Activated T-cell treated with anti-CD3 and anti-CD28 coated beads, Interleukin-2, amount 50 U/mL, for 4 hours (primary cell): ENCODE data around the gene SEC16B. TPM values are rescaled to one million over a fixed set of nuclear protein-coding genes. Genes with fewer than 3 reads are reported as not detected.
A peak's percentile ranks its signal among the peaks of the same experiment; 100 is the strongest.

Source experiments
- ATAC-seq, 2 donors: fragments of 200-7000 bp; cut with Tn5 transposase; one replicate each; pipeline ENCODE4 v1.10.0; 2021
- DNase-seq: peaks from one replicate; pipeline ENCODE4 v3.0.0-alpha.2; 2020
- H3K27me3 Mint-ChIP-seq: one replicate; pipeline ENCODE4 v1.8.0; 2021; ENCODE audit warnings: low read depth, mixed read lengths
- H3K36me3 Mint-ChIP-seq: one replicate; pipeline ENCODE4 v1.8.0; 2022; ENCODE audit warnings: mixed read lengths; ENCODE audit not compliant: insufficient read depth
- H3K4me1 Mint-ChIP-seq: one replicate; pipeline ENCODE4 v1.8.0; 2021; ENCODE audit warnings: low read depth, mixed read lengths
- H3K4me3 Mint-ChIP-seq: one replicate; pipeline ENCODE4 v1.8.0; 2021; ENCODE audit warnings: mild to moderate bottlenecking, moderate library complexity, mixed read lengths
- H3K9me3 Mint-ChIP-seq: one replicate; pipeline ENCODE4 v1.8.0; 2021; ENCODE audit warnings: mixed read lengths
- total RNA-seq, 3 donors: library from RNA; stranded (reverse); gene quantifications; one replicate each; pipeline ENCODE4 v1.2.1, GENCODE V29; 2021

The SEC16B gene
- total RNA-seq, 3 donors from 2014 or later: not detected

DNA sequence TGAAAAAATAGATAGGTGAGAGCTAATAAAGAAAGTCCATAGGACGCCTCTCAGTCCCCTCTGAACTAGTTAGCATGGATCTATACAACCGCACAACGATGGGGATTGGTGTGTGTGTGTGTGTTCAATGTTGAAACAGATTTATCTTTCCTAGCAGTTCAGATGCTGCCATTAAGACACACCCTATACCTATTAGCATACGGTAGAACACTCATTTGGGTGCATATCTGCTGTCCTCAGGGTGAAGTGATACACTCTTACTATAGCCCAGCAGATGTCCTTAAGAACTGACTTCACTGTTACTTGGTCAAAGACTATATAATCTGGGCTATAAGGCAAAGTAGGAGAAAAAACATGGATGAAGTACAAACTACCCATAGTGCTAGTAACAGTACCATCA lies 4.6 kb downstream of the SEC16B start:
- no peaks in the 10 kb centered on the region for H3K4me1 Mint-ChIP-seq
- no peak overlapping the region for H3K4me3 Mint-ChIP-seq

DNA sequence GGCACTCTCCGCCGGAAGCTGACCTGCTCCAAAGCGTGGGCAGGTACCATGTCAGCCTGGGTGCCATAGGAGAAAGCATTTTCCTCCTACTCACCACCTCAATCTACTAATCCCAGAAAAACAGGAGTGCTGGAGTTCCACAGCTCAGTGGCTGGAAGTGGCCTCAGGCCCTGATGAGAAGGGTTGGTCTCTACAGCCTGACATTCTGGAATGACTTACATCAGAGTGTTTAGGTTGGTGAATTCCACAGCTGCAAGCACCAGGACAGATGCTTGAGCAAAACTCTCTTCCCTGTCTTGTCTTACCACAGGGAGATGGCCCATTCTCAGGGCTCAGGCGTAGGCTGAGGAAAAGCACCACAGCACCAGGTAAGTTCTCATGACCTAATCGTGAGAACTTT lies 5.5 kb downstream of the SEC16B start:
- ATAC-seq (no peak), DNase-seq (no peak)
- no peak overlapping the region for H3K4me3 Mint-ChIP-seq
- H3K9me3 Mint-ChIP-seq: no peaks in the 10 kb centered on the region
- no peaks in the 10 kb centered on the region for H3K27me3 Mint-ChIP-seq
- no peaks in the 10 kb centered on the region for H3K4me1 Mint-ChIP-seq
- H3K36me3 Mint-ChIP-seq: no peaks in the 10 kb centered on the region

More for the DNA sequence above, 4.6 kb downstream of the SEC16B start:
- DNase-seq (no peak), ATAC-seq (no peak)
- Mint-ChIP-seq H3K36me3 (no peaks in the 10 kb centered on the region), H3K9me3 (no peaks in the 10 kb centered on the region), H3K27me3 (no peaks in the 10 kb centered on the region)

GRCh38 chr1:177960939-177961622 lies 8.8 kb downstream of the SEC16B start:
- H3K4me1 Mint-ChIP-seq: no peaks in the 10 kb centered on the region
- H3K36me3 Mint-ChIP-seq: no peaks in the 10 kb centered on the region
- DNase-seq: no peak
- H3K4me3 Mint-ChIP-seq: no peak overlapping the region
- H3K27me3 Mint-ChIP-seq: no peaks in the 10 kb centered on the region
- no peak for ATAC-seq
- no peaks in the 10 kb centered on the region for H3K9me3 Mint-ChIP-seq

DNA sequence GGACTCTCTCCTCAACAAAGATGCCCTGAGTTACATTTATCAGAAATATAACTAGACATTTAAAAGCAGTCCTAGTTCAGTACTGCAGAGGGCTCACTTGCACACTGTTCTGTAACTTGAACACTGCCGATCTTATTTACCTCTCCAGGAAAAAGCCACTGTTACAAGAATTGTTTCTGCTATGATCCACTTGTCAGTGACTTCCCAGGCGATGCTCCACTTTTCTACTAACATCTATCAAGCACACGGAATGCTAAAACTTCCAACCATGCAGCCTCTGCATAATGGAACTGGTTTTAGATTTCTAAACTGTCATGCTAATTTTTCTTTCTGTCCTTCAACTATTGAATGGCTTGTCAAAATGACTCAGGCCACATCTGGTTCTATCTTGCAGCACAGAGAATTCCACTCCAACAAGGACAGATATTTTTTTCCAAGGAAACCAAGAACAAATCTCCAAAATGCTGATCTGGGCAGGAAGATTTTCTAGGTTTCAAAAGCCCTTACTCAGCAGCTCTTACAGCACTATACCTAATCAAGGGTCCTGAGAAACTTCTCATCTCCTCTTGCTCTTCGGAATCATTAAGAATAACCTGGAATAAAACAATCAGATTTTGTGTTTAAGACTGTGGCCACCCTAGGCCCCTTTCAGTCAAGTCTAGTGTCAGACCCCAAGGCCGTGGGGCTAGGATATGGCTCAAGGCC lies 9.9 kb downstream of the SEC16B start:
- no peak overlapping the region for H3K4me3 Mint-ChIP-seq
- no peak for DNase-seq
- no peaks in the 10 kb centered on the region for H3K9me3 Mint-ChIP-seq
- no peak for ATAC-seq
- no peaks in the 10 kb centered on the region for H3K27me3 Mint-ChIP-seq
- no peaks in the 10 kb centered on the region for H3K4me1 Mint-ChIP-seq
- no peaks in the 10 kb centered on the region for H3K36me3 Mint-ChIP-seq

DNA sequence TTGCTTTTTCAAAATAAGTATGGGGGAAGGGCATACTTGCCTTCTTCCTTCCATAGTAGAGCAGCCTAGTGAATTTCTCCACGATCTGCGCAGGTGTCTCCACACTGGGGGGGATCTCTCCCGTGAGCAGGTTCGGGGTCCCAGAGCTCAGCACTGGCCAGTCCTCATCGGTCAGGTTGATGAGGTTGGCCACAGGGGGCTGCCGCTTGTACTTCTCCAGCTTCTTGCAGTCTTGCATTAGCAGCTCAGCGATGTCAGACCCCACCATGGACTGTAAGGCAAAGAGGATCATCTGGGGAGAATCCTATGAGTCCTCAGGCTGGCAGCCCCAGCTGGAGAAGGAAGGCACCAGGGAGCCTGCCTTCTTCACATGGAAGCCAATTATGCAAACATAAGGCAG lies 11.8 kb downstream of the SEC16B start:
- no peak overlapping the region for H3K4me3 Mint-ChIP-seq
- no peaks in the 10 kb centered on the region for H3K4me1 Mint-ChIP-seq
- H3K9me3 Mint-ChIP-seq: no peaks in the 10 kb centered on the region
- DNase-seq (no peak), ATAC-seq (no peak)
- H3K36me3 Mint-ChIP-seq: no peaks in the 10 kb centered on the region
- H3K27me3 Mint-ChIP-seq: no peaks in the 10 kb centered on the region

- H3K4me1 Mint-ChIP-seq: no peaks in the 10 kb centered on the region
- H3K4me3 Mint-ChIP-seq: no peak overlapping the region
- ATAC-seq (no peak), DNase-seq (no peak)
- H3K27me3 Mint-ChIP-seq: no peaks in the 10 kb centered on the region
- H3K9me3 Mint-ChIP-seq: no peaks in the 10 kb centered on the region
- no peaks in the 10 kb centered on the region for H3K36me3 Mint-ChIP-seq
Measured at GRCh38 chr1:177954076-177954475, 15.8 kb downstream of the SEC16B start.

DNA sequence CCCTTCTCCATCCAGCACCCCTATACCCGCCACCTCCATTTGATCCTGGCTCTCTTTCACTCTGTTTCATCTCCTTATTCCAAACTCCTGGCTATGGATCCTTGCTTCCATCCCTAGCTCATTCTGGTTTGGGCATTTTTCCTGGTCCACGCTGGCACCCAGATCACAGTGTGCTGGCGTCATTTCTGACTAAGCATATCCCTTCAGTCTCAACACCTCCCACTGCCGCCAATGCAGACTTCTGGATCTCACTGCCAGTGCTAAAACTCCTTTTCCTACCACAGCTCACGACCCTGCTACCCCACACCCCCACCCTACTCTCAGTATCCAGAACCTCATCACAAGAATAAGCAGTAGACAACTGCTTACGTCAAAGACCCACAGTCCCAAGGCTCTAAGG lies 16.3 kb downstream of the SEC16B start:
- H3K27me3 Mint-ChIP-seq: no peaks in the 10 kb centered on the region
- H3K4me3 Mint-ChIP-seq: no peak overlapping the region
- H3K4me1 Mint-ChIP-seq: no peaks in the 10 kb centered on the region
- H3K36me3 Mint-ChIP-seq: no peaks in the 10 kb centered on the region
- ATAC-seq: no peak
- no peaks in the 10 kb centered on the region for H3K9me3 Mint-ChIP-seq
- DNase-seq: no peak

GRCh38 chr1:177952691-177953090 lies 17.2 kb downstream of the SEC16B start:
- no peaks in the 10 kb centered on the region for H3K36me3 Mint-ChIP-seq
- ATAC-seq: no peak
- no peak for DNase-seq
- H3K27me3 Mint-ChIP-seq: no peaks in the 10 kb centered on the region
- H3K4me3 Mint-ChIP-seq: no peak overlapping the region
- H3K9me3 Mint-ChIP-seq: no peaks in the 10 kb centered on the region
- H3K4me1 Mint-ChIP-seq: no peaks in the 10 kb centered on the region

DNA sequence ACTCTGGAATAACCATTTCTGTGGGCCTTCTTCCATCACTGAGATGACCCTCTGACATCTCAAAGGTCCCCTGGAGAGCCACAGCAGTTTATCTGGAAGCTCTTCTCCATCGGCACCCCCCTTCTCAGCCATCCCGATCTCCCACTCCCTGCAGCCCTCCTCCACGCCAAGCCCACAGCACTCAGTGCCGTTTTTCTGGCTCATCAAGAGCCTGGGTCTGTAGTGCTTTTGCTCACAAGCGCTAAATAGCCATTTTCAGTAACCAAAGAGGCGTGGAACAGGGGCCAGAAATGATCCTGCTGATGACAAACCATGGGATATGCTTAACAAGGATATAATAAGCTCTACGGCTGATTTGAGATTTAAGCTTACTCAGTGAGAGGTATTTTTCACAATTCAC lies 17.6 kb downstream of the SEC16B start:
- DNase-seq (no peak), ATAC-seq (no peak)
- Mint-ChIP-seq H3K4me3 (no peak overlapping the region), H3K9me3 (no peaks in the 10 kb centered on the region), H3K27me3 (no peaks in the 10 kb centered on the region), H3K4me1 (no peaks in the 10 kb centered on the region), H3K36me3 (no peaks in the 10 kb centered on the region)

DNA sequence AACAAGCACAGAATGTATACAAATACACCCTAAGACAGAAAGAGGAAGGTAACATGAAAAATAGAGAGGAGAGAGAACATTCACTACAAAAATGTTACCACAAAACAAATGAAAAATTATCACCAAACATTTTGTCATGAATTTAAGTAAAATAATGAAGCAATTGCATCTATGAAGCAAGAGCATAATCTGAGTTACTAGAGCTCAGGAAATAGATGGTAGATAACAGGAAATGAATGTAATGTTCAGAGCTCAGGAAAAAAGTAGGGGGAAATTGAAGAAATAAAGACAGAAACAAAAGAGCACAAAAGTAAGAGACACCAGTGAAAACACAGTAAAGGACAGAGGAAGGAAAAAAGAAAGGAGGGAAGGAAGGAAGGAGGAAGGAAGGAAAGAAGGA lies 19.4 kb downstream of the SEC16B start:
- Mint-ChIP-seq H3K4me1 (no peaks in the 10 kb centered on the region), H3K9me3 (no peaks in the 10 kb centered on the region), H3K4me3 (no peak overlapping the region), H3K36me3 (no peaks in the 10 kb centered on the region), H3K27me3 (no peaks in the 10 kb centered on the region)
- DNase-seq (no peak), ATAC-seq (no peak)

DNA sequence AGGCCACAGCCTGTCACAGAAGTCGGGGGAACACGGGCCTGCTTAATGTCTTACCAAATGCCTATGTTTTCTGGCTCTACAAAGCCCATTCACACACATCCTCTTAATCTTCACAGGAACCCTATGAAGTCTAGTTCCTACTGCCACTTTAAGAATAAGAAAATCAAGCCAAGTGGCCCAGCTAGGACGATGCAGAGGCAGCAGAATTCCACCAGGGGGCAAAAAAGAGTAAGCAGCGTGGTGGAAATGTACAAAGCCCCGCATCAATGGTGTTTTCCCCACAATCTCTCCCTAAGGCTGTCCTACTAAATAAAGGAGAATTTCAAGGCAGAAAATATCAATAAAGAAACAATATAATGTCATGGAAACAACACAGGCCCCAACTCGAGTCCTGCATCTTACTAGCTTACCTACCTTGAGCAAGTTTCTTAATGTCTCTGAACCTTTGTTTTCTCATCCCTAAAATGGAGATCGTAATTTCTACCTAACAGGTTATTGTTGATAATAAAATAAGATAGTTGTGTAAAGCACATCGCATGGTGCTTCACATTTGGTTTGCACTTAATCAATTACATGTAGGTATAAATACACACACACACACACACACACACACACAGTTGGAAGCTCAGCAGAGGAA lies 21.4 kb downstream of the SEC16B start:
- Mint-ChIP-seq H3K4me3 (no peak overlapping the region), H3K4me1 (no peaks in the 10 kb centered on the region), H3K9me3 (no peaks in the 10 kb centered on the region), H3K27me3 (no peaks in the 10 kb centered on the region), H3K36me3 (no peaks in the 10 kb centered on the region)
- ATAC-seq (no peak), DNase-seq (no peak)

GRCh38 chr1:177947623-177948022 lies 22.2 kb downstream of the SEC16B start:
- no peaks in the 10 kb centered on the region for H3K27me3 Mint-ChIP-seq
- DNase-seq (no peak), ATAC-seq (no peak)
- no peaks in the 10 kb centered on the region for H3K9me3 Mint-ChIP-seq
- H3K4me3 Mint-ChIP-seq: no peak overlapping the region
- no peaks in the 10 kb centered on the region for H3K4me1 Mint-ChIP-seq
- H3K36me3 Mint-ChIP-seq: no peaks in the 10 kb centered on the region

DNA sequence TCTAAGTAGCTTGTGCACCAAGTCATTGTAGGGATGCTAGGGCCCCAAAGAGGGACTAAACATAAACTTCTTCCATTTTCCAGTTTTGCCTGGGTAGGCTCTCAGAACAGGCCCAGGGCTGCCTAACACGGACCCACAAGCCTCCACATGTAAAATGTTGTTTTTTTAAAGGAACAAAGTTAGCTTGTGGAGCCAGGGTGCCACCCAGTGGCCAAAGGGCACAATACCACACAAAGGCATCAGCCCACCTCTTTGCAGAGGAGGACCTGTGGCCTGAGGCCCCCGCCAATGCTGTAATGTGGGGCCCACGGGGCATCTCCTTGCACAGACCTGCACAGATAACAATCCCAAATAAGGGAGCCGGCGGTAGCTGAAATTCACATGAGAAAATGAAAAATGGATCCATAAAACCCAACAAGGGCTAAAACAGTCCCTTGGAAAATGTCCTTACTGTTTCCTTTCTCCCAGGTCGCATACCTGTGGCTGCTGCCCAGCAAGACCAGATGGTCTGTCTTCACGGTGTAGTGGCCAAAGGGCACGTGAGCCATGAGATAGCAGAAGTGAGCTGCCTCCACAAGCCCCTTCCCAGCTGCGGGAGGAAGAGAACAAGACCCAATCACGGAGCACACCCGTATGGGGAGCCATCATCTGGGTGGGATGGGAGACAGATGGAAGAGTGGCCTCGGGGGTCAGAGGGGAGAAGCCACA lies 23.8 kb downstream of the SEC16B start:
- ATAC-seq: peak; percentile 14 to 45
- DNase-seq: no peak
- H3K36me3 Mint-ChIP-seq: no peaks in the 10 kb centered on the region
- H3K4me3 Mint-ChIP-seq: no peak overlapping the region
- H3K4me1 Mint-ChIP-seq: no peaks in the 10 kb centered on the region
- no peaks in the 10 kb centered on the region for H3K27me3 Mint-ChIP-seq
- no peaks in the 10 kb centered on the region for H3K9me3 Mint-ChIP-seq

GRCh38 chr1:177944016-177944949 lies 25.6 kb downstream of the SEC16B start:
- no peak for DNase-seq
- no peaks in the 10 kb centered on the region for H3K27me3 Mint-ChIP-seq
- ATAC-seq: no peak
- H3K36me3 Mint-ChIP-seq: no peaks in the 10 kb centered on the region
- no peaks in the 10 kb centered on the region for H3K9me3 Mint-ChIP-seq
- no peak overlapping the region for H3K4me3 Mint-ChIP-seq
- no peaks in the 10 kb centered on the region for H3K4me1 Mint-ChIP-seq
